DMS53 treated with DMSO at 0.1 percent for 48 hours (cell line): ENCODE data around the gene IFT81.
"Not testable (repeated sequence)": the region's sequence is repeated elsewhere in the genome, so short reads cannot be mapped to it uniquely, and the experiment has no call there.

Source experiments
- DNase-seq: peaks from one replicate; lab custom pipeline; 2025; ENCODE audit not compliant: unreplicated experiment; lab: John Stamatoyannopoulos, UW

Gene IFT81, protein sequence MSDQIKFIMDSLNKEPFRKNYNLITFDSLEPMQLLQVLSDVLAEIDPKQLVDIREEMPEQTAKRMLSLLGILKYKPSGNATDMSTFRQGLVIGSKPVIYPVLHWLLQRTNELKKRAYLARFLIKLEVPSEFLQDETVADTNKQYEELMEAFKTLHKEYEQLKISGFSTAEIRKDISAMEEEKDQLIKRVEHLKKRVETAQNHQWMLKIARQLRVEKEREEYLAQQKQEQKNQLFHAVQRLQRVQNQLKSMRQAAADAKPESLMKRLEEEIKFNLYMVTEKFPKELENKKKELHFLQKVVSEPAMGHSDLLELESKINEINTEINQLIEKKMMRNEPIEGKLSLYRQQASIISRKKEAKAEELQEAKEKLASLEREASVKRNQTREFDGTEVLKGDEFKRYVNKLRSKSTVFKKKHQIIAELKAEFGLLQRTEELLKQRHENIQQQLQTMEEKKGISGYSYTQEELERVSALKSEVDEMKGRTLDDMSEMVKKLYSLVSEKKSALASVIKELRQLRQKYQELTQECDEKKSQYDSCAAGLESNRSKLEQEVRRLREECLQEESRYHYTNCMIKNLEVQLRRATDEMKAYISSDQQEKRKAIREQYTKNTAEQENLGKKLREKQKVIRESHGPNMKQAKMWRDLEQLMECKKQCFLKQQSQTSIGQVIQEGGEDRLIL

GRCh38 chr12:110124269-110124995 lies at the start of gene IFT81:
TSS of gene IFT81 (plus strand) at chr12:110124357. CDS start at chr12:110127381, 3,024 bp downstream.
- DNase-seq: peak; percentile 83

- DNase-seq: no peak
These were observed 48.3 kb upstream of the IFT81 start for GRCh38 chr12:110075880-110076279.

DNA sequence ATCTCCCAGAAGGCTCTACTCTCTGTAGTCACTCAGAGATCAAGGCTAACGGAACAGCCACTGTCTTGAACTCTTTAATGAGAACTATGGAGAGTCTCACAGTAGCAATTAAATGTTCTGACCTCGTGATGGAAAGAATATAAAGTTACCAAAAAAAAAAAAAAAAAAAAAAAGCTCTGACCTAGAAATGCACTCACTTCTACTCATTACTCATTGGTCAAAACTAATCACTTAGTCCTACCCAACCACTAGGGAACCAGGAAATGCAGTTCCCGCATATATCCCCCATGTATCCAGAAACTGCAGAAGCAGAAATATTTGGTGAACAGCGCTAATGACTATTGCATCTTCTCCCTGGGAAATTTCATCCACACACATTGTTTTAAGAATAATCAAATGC lies 46.4 kb upstream of the IFT81 start:
- DNase-seq: no peak

- peak; percentile 90 for DNase-seq
These were observed 44.4 kb upstream of the IFT81 start for GRCh38 chr12:110079477-110080400.

GRCh38 chr12:110080410-110080809 lies 43.7 kb upstream of the IFT81 start:
- no peak for DNase-seq

GRCh38 chr12:110084314-110085015 lies 39.7 kb upstream of the IFT81 start:
- DNase-seq: no peak

DNA sequence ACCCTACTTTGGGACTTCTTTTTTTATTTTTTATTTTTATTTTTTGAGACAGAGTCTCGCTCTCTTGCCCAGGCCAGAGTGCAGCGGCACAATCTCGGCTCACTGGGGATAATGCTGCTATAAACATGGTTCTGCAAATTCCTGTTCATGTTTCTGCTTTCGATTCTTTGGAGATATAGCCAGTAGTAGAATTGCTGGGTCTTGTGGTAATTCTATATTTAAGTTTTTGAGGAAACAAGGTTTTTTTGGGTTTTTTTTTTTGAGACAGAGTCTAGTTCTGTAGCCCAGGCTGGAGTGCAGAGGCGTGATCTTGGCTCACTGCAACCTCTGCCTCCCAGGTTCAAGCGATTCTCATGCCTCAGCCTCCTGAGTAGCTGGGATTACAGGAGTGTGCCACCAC lies 35.9 kb upstream of the IFT81 start:
- not testable (repeated sequence) for DNase-seq

- DNase-seq: no peak
These were observed 35.2 kb upstream of the IFT81 start for GRCh38 chr12:110088936-110089335.

DNA sequence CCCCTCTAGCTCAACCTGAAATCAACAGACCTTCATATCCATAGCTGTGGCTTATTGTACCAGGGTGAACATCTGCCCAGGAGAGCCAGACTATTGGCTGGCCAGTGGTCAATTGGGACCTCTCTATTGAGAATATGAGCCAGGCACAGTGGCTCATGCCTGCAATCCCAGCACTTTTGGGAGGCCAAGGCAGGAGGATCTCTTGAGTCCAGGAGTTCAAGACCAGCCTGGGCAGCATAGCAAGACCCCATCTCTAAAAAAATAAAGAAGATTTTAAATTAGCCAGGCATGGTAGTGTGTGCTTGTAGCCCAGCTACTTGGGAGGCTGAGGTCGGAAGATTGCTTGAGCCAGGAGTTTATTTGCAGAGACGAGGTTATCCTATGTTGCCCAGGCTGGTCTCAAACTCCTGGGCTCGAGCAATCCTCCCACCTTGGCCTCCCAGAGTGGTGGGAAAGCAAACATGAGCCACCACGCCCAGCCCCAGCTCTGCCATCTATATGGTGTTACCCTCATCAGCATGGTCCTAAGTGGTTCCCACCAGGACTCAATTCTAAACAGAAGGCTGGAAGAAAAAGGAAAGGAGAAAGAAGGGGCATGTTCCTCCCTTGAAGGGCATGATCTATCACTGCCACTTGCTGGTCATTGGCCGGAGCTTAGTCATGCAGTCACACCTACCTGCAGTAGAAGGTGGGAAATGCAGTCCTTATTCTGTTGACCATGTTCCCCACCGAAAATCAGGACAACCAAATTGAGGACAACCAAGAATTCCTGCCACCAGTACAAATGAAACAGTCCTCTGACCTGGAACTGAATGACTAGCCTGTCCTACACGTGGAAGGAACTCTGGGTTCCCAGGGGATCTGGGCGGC lies 33.7 kb upstream of the IFT81 start:
- no peak for DNase-seq

DNA sequence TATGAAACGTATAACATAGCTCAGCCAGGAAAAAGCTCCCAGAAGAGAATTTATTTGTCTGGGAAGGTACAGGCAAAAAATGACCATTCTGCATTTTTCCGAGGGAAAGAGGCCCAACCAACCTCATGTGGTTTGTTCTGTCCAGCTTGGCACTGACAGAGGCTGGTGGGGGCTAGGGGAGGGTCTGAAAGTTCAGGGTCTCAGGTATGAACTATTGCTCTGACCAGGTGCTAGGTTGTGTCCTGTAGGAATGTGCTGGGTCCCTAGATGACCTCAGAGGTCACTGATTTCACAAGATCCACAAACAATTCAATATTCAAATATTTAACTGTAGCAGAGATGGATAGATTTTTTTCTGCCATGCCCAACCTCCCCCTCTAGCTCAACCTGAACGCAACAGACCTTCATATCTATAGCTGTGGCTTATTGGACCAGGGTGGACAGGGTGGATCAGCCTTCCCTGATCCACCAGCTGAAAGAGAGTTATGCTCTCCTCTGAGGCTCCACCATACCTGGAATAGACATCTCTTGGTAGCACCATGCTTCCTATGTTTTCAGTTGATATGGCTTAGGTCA lies 32.9 kb upstream of the IFT81 start:
- DNase-seq: no peak

DNA sequence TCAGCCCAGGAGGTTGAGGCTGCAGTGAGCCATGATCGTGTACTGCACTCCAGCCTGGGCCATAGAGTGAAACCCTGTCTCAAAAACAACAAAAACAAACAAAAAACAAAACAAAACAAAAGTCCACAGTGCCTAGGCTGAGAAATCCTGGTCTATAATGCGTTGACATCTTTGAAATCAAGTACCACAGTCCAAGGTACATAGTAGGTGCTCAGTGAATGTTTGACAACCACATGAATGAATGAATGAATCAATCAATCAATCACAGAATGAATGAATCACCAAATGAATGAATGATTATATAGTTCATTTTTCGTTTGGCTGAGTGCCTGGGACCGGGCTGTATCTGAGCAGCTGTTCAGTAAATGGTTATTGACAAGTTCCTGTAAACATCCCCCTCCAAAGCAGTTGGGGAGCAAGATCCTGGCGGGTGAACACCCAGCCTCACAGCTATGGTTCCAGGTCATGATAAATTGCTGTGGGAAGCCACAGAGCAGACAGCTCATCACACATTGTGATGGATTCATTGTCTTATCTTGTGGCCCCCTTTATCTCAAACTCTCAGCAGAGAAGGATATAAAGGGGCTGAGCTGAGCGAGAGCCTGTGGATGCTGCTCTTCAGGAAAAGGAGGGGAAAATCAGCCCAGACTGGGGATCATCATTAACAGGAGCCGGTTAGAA lies 30.4 kb upstream of the IFT81 start:
- DNase-seq: no peak

DNA sequence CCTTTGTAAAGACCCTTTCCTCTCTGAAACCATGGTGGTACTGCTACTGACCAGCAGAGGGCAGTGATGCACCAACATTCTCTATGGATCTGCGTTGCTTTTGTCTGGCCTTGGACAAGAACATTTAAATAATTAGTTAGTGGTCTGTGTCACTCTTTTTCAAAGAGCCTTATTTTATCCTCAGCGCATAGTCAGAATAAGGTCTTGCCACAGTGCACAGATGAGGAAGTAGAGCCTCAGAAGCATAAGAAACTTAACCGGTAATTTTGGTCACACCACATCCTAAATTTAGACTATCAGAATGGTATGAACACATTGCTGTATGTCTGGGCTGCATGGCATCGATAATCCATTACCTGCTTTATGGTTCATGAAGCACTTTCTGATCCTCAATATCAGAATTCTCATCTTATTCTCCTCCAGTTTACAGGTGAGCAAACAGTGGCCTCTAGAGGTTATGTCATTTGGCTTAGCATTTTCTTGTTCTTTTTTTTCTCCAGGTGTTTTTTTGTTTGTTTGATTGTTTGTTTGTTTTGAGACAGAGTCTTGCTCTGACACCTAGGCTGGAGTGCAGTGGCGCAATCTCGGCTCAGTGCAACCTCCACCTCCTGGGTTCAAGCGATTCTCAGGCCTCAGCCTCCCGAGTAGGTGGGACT lies 23.7 kb upstream of the IFT81 start:
- peak; percentile 80 for DNase-seq

GRCh38 chr12:110102255-110102654 lies 21.9 kb upstream of the IFT81 start:
- peak; percentile 64 for DNase-seq

GRCh38 chr12:110104188-110105094 lies 19.7 kb upstream of the IFT81 start:
- DNase-seq: no peak

DNA sequence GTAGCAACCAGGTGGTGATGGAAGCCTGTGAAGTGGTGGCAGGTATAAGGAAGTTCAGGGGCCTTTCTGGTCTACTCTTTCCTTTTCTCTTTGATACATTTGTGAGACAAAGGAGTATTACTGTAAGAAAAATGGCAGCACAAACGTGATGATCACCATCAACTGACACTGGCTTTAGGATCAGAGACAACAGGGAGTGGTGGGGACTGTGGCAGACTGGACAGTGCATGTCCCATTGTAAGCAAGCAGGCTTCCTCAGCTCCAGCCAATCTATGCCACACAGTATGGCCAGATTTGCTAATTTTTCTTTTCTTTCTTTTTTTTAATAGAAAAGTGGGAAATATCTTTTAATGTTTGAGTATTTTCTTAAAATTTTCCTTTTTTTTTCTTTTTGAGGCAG lies 19.0 kb upstream of the IFT81 start:
- DNase-seq: no peak

DNA sequence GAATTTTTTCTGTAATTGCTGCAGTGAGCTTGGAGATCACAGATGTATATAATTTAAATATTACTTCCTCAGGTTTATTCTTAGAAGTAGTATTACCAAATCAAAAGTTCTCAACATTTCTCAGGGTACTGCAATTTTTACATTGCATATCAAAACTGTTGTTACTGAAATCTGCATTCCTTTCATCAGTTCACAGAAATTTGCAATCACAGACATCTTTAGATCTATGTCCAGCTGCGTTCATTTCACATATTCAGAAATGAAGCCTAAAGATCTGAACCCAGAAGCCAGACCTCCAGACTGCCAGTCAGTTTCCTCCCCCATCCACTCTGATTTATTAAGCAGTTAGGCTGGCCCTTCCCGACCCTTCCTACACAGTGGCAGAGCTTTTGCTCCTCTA lies 18.2 kb upstream of the IFT81 start:
- no peak for DNase-seq
